CD4-positive, CD25-positive, alpha-beta regulatory T cell (primary cell): ENCODE data around the gene CACNA1F. TPM values are rescaled to one million over a fixed set of nuclear protein-coding genes. Genes with fewer than 3 reads are reported as not detected.

ENCODE experiments used
- ATAC-seq, 2 donors: fragments of 150-1000 bp; cut with Tn5 transposase; one replicate each; pipeline ENCODE4 v1.10.0; 2021; ENCODE audit warnings: low read depth in 2 of 2, moderate number of reproducible peaks in 2 of 2, moderate library complexity in 1 of 2
- DNase-seq, 3 donors: peaks; one replicate each; pipeline versions ENCODE4 v3.0.0 to v3.0.0-alpha.2; 2012 to 2022; ENCODE audit warnings: mixed read lengths in 1 of 3
- H3K27ac ChIP-seq: one replicate; pipeline ENCODE4 v1.7.0; 2013; ENCODE audit warnings: mild to moderate bottlenecking, low read length; ENCODE audit not compliant: insufficient read depth, poor library complexity, severe bottlenecking
- H3K27me3 ChIP-seq: one replicate; pipeline ENCODE4 v1.7.0; 2013; ENCODE audit warnings: low read length; ENCODE audit not compliant: control insufficient read depth, insufficient read depth
- H3K36me3 ChIP-seq: one replicate; pipeline ENCODE4 v1.7.0; 2013; ENCODE audit warnings: mild to moderate bottlenecking, low read length, moderate library complexity; ENCODE audit not compliant: control insufficient read depth, insufficient read depth
- H3K4me1 ChIP-seq: 2 replicates; pipeline ENCODE4 v1.7.0; 2013; ENCODE audit warnings: mild to moderate bottlenecking, low read length; ENCODE audit not compliant: insufficient read depth, control insufficient read depth, poor library complexity, severe bottlenecking
- H3K4me3 ChIP-seq: one replicate; pipeline ENCODE4 v1.7.0; 2013; ENCODE audit warnings: low read depth, mild to moderate bottlenecking, low read length, moderate library complexity
- H3K9me3 ChIP-seq, 2 experiments: 1 replicate in 1 of 2; 2 replicates in 1 of 2; pipeline ENCODE4 v1.7.0; 2013; ENCODE audit warnings: low read length in 2 of 2, mild to moderate bottlenecking in 1 of 2, moderate library complexity in 1 of 2; ENCODE audit not compliant: control insufficient read depth in 2 of 2
- H3K27ac Mint-ChIP-seq, 3 donors: one replicate each; pipeline ENCODE4 v1.8.0; 2020 to 2022; ENCODE audit warnings: mild to moderate bottlenecking in 3 of 3, mixed read lengths in 3 of 3, moderate library complexity in 2 of 3
- H3K27me3 Mint-ChIP-seq: one replicate; pipeline ENCODE4 v1.8.0; 2022; ENCODE audit warnings: mild to moderate bottlenecking, mixed read lengths
- H3K36me3 Mint-ChIP-seq: one replicate; pipeline ENCODE4 v1.8.0; 2020; ENCODE audit warnings: mixed read lengths
- H3K4me1 Mint-ChIP-seq, 4 donors: one replicate each; pipeline ENCODE4 v1.8.0; 2020 to 2022; ENCODE audit warnings: mixed read lengths in 4 of 4, mild to moderate bottlenecking in 1 of 4
- H3K4me3 Mint-ChIP-seq, 4 donors: one replicate each; pipeline ENCODE4 v1.8.0; 2020 to 2022; ENCODE audit warnings: mild to moderate bottlenecking in 4 of 4, mixed read lengths in 4 of 4, moderate library complexity in 3 of 4
- H3K9me3 Mint-ChIP-seq, 7 donors: one replicate each; pipeline ENCODE4 v1.8.0; 2020 to 2022; ENCODE audit warnings: mixed read lengths in 7 of 7, mild to moderate bottlenecking in 3 of 7, moderate library complexity in 2 of 7
- polyA plus RNA-seq, 4 donors: library from polyadenylated mRNA; unstranded; fragments of 300-500 nt; fragmentation: Illumina TruSeq; gene quantifications; one replicate each; pipeline ENCODE4 v1.2.3, GENCODE V29; 2021
- total RNA-seq: library from RNA; stranded (reverse); gene quantifications from one replicate; pipeline ENCODE4 v1.2.3, GENCODE V29; 2022

CACNA1F gene
- total and polyA plus RNA-seq, 5 donors from 2014 or later, result 0.69 TPM; not detected in 4

DNA sequence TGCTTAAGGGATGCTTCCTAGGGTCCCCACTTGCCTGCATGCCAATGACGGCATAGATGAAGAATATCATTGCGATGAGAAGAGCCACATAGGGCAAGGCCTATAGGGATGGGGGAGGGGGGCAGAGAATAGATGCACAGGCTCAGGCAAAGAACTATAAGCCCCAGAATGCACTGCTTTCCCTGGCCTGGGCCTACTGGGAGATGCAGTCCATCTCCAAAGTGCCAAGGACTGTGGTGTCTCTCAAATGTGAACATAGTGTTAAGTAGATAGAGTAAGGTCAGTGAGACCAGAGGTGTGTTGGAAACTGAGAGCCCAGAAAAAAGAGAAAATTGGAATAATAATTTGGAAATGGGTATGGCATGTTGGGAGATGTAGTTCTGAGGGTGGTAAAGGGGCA, 20.9 kb downstream of the CACNA1F start:
- no peak for ATAC-seq
- Mint-ChIP-seq H3K4me3 (no peak overlapping the region), H3K9me3 (peaks cover 0 to 4% (median 0%) of the 10 kb centered on the region in 7 donors), H3K36me3 (no peaks in the 10 kb centered on the region), H3K27me3 (peaks cover 8% of the 10 kb centered on the region), H3K4me1 (no peaks in the 10 kb centered on the region), H3K27ac (peak overlapping the region in 1 of 3 donors; percentile 90)
- Histone ChIP-seq H3K4me3 (no peak overlapping the region), H3K9me3 (no peaks in the 10 kb centered on the region), H3K27ac (no peak overlapping the region), H3K4me1 (no peaks in the 10 kb centered on the region), H3K36me3 (no peaks in the 10 kb centered on the region), H3K27me3 (no peaks in the 10 kb centered on the region)
- DNase-seq, result no peak

- H3K27ac Mint-ChIP-seq, result no peak overlapping the region
Observed at GRCh38 chrX:49211074-49211473, 22.1 kb downstream of the CACNA1F start.

GRCh38 chrX:49210406-49210805, 22.7 kb downstream of the CACNA1F start:
- H3K27ac ChIP-seq, result no peak overlapping the region
- no peaks in the 10 kb centered on the region for H3K36me3 ChIP-seq
- no peaks in the 10 kb centered on the region for H3K9me3 ChIP-seq
- Mint-ChIP-seq H3K9me3 (peaks cover 0 to 4% (median 0%) of the 10 kb centered on the region in 7 donors), H3K4me1 (no peaks in the 10 kb centered on the region), H3K27ac (no peak overlapping the region), H3K36me3 (no peaks in the 10 kb centered on the region), H3K27me3 (peaks cover 8% of the 10 kb centered on the region), H3K4me3 (no peak overlapping the region)
- no peak for DNase-seq
- no peaks in the 10 kb centered on the region for H3K4me1 ChIP-seq
- no peak for ATAC-seq
- H3K27me3 ChIP-seq, result no peaks in the 10 kb centered on the region
- H3K4me3 ChIP-seq, result no peak overlapping the region

More at GRCh38 chrX:49211074-49211473, 22.1 kb downstream of the CACNA1F start:
- Histone ChIP-seq H3K27ac (no peak overlapping the region), H3K4me1 (no peaks in the 10 kb centered on the region), H3K4me3 (no peak overlapping the region), H3K9me3 (no peaks in the 10 kb centered on the region), H3K36me3 (no peaks in the 10 kb centered on the region), H3K27me3 (no peaks in the 10 kb centered on the region)
- Mint-ChIP-seq H3K36me3 (no peaks in the 10 kb centered on the region), H3K27me3 (peaks cover 8% of the 10 kb centered on the region), H3K9me3 (peaks cover 0 to 4% (median 0%) of the 10 kb centered on the region in 7 donors), H3K4me1 (no peaks in the 10 kb centered on the region), H3K4me3 (no peak overlapping the region)
- ATAC-seq, result no peak
- no peak for DNase-seq

DNA sequence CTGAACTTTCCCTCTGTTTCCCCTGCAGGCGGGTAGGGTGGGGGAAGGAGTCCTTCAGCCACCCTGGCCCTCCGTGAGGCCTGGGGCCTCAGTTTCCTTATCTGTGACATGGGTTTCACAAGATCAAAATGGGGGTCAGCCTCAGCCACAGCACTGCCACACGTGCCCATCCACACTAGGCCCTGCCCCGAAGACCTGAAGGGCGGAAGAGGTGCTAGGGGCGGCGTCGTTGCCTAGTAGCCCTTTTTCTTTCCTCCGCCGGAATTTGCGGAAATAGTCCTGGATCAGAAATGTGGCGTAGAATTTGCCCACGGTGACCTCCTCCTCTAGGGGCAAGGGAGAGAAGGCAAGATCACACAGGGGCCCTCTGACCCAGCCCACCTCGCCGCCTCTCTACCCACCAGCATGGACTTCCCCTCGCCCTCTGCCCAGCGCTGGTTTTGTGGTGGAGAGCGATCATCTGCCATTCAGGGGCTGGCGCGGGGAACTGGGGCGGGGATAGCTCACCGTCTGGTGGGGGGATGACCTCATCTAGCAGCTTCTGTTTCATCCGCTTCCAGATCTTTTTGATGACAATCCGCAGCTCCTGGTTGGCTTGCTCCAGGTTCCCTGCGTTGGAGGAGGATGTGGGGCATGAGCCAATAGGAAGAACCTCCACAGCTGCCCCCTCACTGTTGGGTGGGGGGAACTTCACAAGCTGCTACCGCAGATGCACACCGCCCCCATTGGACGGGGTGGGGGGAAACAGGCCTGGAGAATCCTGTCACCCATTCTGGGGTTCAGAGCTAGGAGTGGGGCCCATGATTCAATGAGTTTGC, 23.5 kb downstream of the CACNA1F start:
- Histone ChIP-seq H3K9me3 (no peaks in the 10 kb centered on the region), H3K4me1 (no peaks in the 10 kb centered on the region), H3K27ac (no peak overlapping the region), H3K4me3 (no peak overlapping the region), H3K27me3 (no peaks in the 10 kb centered on the region), H3K36me3 (no peaks in the 10 kb centered on the region)
- Mint-ChIP-seq H3K9me3 (peaks cover 0 to 4% (median 0%) of the 10 kb centered on the region in 7 donors), H3K27ac (no peak overlapping the region), H3K27me3 (peaks cover 8% of the 10 kb centered on the region), H3K36me3 (no peaks in the 10 kb centered on the region), H3K4me3 (no peak overlapping the region), H3K4me1 (no peaks in the 10 kb centered on the region)
- DNase-seq (no peak), ATAC-seq (no peak)

DNA sequence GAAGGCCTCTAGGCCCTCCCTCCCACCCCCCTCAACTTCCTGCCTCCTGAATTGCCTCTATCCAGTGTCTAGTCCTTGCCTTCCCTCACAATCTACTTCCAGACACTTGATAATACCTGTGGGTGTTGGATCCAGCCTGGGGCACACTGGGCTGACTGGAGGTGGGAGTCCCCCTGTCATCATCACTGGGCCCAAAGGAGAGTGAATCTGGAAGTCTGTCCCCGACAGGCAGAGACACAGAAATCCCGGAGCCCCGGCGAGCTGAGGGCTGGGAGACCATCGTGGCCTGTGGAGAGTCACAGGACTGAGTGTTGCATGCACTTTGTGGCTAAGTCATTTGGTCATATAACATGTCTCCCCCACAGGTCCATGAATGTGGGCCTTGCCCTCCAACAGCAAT, 24.7 kb downstream of the CACNA1F start:
- H3K27ac Mint-ChIP-seq, result no peak overlapping the region
- Histone ChIP-seq H3K4me1 (no peaks in the 10 kb centered on the region), H3K4me3 (no peak overlapping the region), H3K27me3 (no peaks in the 10 kb centered on the region), H3K27ac (no peak overlapping the region), H3K9me3 (no peaks in the 10 kb centered on the region), H3K36me3 (no peaks in the 10 kb centered on the region)
- no peak for ATAC-seq
- H3K27me3 Mint-ChIP-seq, result peaks cover 8% of the 10 kb centered on the region
- H3K9me3 Mint-ChIP-seq, result peaks cover 0 to 4% (median 0%) of the 10 kb centered on the region in 7 donors
- no peaks in the 10 kb centered on the region for H3K36me3 Mint-ChIP-seq
- H3K4me1 Mint-ChIP-seq, result no peaks in the 10 kb centered on the region
- no peak for DNase-seq
- H3K4me3 Mint-ChIP-seq, result peak overlapping the region in 1 of 4 donors; percentile 63

GRCh38 chrX:49206543-49206942, 26.6 kb downstream of the CACNA1F start:
- H3K9me3 Mint-ChIP-seq, result peaks cover 0 to 2% (median 0%) of the 10 kb centered on the region in 7 donors
- no peak overlapping the region for H3K4me3 Mint-ChIP-seq
- no peaks in the 10 kb centered on the region for H3K4me1 Mint-ChIP-seq
- H3K27ac Mint-ChIP-seq, result no peak overlapping the region
- H3K36me3 Mint-ChIP-seq, result no peaks in the 10 kb centered on the region
- H3K36me3 ChIP-seq, result no peaks in the 10 kb centered on the region
- H3K4me3 ChIP-seq, result no peak overlapping the region
- no peak for ATAC-seq
- no peaks in the 10 kb centered on the region for H3K4me1 ChIP-seq
- no peak for DNase-seq
- no peak overlapping the region for H3K27ac ChIP-seq
- no peaks in the 10 kb centered on the region for H3K9me3 ChIP-seq
- H3K27me3 Mint-ChIP-seq, result peaks cover 8% of the 10 kb centered on the region
- no peaks in the 10 kb centered on the region for H3K27me3 ChIP-seq

DNA sequence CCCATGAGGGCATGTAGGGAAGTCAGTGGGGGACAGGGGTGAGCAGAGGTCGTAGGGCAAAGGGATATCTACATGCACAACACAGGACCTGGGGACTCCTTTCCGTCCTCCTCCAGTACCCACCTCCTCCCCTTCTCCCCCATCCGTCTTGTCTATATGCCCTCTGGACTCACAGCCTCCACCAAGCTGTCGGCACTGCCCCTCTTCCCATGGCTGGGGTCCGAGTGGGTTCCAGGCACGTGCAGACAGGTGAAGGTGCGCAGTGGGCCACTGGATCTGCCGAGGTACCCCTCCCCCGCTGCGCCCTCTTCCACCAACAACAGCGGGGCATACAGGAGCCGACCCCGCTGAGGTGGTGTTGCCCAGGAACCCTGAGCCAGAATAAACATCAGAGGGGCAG, 27.7 kb downstream of the CACNA1F start:
- DNase-seq, result no peak
- Mint-ChIP-seq H3K27ac (no peak overlapping the region), H3K4me3 (no peak overlapping the region), H3K9me3 (peaks cover 0 to 1% (median 0%) of the 10 kb centered on the region in 7 donors), H3K27me3 (no peaks in the 10 kb centered on the region), H3K4me1 (peaks cover 0 to 2% (median 0%) of the 10 kb centered on the region in 4 donors), H3K36me3 (no peaks in the 10 kb centered on the region)
- Histone ChIP-seq H3K27ac (no peak overlapping the region), H3K4me1 (no peaks in the 10 kb centered on the region), H3K36me3 (no peaks in the 10 kb centered on the region), H3K4me3 (no peak overlapping the region), H3K27me3 (no peaks in the 10 kb centered on the region), H3K9me3 (no peaks in the 10 kb centered on the region)
- no peak for ATAC-seq

GRCh38 chrX:49204709-49205108, 28.4 kb downstream of the CACNA1F start:
- no peak for ATAC-seq
- H3K36me3 Mint-ChIP-seq, result no peaks in the 10 kb centered on the region
- peaks cover 0 to 2% (median 0%) of the 10 kb centered on the region in 4 donors for H3K4me1 Mint-ChIP-seq

More at GRCh38 chrX:49204709-49205108, 28.4 kb downstream of the CACNA1F start:
- H3K27me3 Mint-ChIP-seq, result no peaks in the 10 kb centered on the region
- Histone ChIP-seq H3K9me3 (no peaks in the 10 kb centered on the region), H3K4me3 (no peak overlapping the region), H3K36me3 (no peaks in the 10 kb centered on the region), H3K27ac (no peak overlapping the region), H3K4me1 (peaks cover 2% of the 10 kb centered on the region), H3K27me3 (no peaks in the 10 kb centered on the region)
- DNase-seq, result no peak
- H3K27ac Mint-ChIP-seq, result no peak overlapping the region
- H3K4me3 Mint-ChIP-seq, result no peak overlapping the region
- H3K9me3 Mint-ChIP-seq, result peaks cover 0 to 1% (median 0%) of the 10 kb centered on the region in 7 donors
